Panc1 (cell line): ENCODE results near the gene NUDT3. TPM values are rescaled to one million over a fixed set of nuclear protein-coding genes. Genes with fewer than 3 reads are reported as not detected.

Source experiments
- microRNA-seq: library from miRNA; unstranded; fragments of <30 nt; microRNA quantifications from one replicate; pipeline ENCODE4 v1.1.0, GENCODE V29; 2020; ENCODE audit not compliant: unreplicated experiment
- total RNA-seq: library from RNA; stranded (reverse); gene quantifications from one replicate; pipeline ENCODE4 v1.2.1, GENCODE V29; 2021; ENCODE audit not compliant: unreplicated experiment

The NUDT3 gene
- total RNA-seq, 1 experiment from 2014 or later: 25.9 TPM

Small RNA genes within 50 kb of the gene (microRNA-seq; reads per million reads assigned to microRNA genes)
- gene MIR6835: not detected

Other genes starting within 250 kb of the NUDT3 start
- 1.3 TPM for gene GRM4, start 246.6 kb downstream of the NUDT3 start, total RNA-seq
- gene HMGA1, start 155.8 kb downstream of the NUDT3 start, total RNA-seq: 444 TPM
- gene SMIM29, start 143.7 kb downstream of the NUDT3 start, total RNA-seq: 35.6 TPM
- gene RPS10, start 33.4 kb upstream of the NUDT3 start, total RNA-seq: 1,363 TPM
- 0.18 TPM for gene PACSIN1, start 73.4 kb upstream of the NUDT3 start, total RNA-seq
- 1.6 TPM for gene SPDEF, start 163.7 kb upstream of the NUDT3 start, total RNA-seq